HG03066 (cell line): ENCODE data around the gene PPDPF.
"Not testable (repeated sequence)": the region's sequence is repeated elsewhere in the genome, so short reads cannot be mapped to it uniquely, and the experiment has no call there.

Source experiments
- ATAC-seq: cut with Tn5 transposase; IDR thresholded peaks from one replicate; pipeline ENCODE4 v1.9.1; 2021; ENCODE audit warnings: low read depth; ENCODE audit not compliant: unreplicated experiment

Gene PPDPF

DNA sequence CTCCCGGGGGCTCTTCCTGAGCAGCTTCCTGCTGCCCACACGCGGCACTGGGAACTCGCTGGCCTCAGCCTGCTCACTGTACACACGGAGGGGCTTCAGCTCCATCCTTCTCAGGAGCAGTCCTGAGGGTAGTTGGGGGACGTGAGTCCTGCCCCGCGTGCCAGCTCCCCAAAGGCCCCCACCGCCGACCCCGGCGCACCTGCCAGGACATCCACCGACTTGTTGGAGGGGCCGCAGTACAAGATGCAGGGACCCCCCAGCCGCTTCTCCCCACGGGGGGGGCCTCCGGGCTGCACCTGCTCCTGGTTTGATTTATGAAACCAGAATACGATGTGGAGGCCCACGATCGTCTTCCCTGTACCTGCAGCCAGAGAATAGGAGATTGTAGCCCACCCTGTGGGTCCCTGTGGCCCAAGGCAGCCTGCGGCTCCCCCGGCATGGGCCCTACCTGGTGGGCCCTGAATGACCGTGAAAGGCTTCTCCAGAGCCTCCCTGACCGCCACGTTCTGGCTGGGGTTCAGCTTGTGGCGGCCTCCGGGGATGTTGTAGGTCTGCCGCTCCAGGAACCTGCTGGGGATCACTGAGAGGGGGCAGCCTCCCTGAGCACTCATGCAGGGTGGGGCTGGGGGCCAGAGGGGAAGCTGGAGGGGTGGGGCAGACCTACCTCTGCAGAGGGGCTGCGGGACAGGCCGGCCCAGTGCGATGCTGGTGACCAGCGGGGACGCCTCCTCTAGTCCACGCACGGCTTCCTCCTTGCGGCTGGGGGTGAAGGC, 41.2 kb downstream of the PPDPF start:
- no peak for ATAC-seq

DNA sequence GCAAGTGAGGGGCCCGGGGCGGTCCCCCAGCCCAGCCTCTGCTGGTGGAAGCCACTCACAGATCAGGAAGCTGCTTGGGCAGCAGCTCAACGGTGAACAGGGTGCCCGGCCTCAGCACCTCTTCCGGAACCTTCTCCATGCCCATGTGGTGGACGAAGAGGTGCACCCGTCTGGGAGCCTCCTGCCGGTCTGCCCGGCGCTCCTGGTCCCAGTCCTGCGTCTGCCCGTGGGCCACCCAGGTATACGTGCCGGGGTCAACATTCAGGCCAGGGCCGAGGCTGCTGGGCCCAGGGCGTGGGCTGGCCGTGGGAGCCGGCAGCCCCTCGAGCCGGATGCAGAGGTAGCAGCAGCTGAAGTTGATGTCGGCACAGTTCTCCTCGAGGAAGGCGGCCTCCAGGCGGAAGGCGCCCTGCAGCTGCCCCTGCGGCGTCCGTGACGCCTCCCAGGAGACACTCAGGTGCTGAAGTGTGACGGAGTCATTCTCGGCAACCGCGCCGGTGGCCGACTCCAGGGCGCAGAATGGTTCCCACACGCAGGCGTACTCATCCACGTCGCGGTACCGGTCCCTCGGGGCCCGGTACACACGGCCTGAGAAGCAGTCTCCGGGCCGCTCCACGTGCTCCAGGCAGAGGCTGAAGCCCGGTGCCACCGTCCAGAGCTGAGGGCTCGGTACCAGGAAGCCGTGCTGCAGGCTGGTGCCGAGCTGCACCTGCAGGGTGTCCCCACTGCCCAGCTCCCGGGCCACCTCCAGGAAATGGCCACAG, 42.1 kb downstream of the PPDPF start:
- ATAC-seq: no peak

DNA sequence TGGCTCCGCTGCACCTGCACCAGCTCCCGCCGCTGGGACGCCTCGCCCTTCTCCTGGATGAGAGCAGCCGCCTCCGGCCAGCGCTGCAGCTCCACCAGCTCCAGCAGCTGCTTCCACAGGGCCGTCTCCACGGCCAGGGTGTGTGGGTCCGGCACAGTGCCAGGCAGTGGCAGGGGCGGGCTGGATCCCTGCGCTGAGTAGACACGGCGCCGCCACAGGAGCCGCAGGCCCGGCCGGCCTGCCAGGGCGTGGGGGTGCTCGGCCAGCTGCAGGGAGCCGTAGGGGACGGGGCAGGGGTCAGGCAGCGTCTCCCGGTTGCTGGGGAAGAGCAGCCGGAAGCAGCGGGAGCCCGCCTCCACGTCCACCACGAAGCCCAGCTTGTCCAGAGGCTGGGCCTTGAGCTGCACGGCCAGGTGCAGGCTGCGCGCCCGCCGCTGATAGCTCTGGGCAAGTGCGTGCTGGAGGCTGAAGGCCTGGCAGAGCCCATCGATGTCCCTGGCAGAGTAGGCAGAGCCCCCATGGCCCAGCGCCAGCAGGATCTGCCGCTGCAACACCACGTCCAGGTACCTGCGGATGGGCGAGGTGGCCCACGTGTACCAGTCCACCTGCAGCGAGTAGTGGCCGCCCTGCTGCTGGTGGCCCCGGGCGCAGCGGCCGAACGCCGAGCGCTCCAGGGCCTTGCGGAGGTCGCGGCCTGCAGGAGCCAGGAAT, 42.8 kb downstream of the PPDPF start:
- no peak for ATAC-seq

DNA sequence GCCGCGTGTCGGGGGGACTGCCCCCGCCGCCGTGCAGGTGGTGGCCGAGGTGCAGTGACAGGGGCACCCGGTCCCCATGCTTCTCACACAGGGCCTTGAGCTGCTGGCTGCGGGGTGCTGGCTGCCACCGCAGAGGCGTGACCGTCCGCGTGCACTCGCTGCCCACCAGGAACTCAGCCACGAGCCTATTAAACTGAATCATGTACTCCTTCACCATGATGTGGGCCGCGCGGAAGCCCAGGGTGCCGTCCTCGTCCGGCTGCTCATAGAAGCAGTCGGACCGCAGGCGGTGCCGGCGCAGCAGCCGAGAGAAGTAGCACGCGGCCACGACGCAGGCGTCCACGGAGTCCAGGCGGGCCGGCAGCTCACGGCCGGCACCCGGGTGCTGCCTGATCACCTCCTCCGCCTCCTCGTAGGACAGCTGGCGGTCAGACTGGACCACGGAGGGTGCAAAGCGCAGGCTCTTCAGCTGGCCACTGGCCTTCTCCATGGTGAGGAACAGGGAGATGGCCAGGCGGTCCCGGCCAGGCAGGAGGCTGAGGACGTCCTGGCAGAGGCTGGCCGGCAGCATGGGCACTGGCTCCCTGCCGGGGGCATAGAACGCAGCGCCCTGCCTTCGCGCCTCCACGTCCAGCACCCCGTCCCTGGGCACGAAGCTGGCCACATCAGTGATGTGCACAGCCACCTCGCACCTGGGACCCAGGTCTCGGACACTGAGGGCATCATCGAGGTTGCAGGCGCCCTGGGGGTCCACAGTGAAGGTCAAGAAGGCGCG, 43.7 kb downstream of the PPDPF start:
- no peak for ATAC-seq

DNA sequence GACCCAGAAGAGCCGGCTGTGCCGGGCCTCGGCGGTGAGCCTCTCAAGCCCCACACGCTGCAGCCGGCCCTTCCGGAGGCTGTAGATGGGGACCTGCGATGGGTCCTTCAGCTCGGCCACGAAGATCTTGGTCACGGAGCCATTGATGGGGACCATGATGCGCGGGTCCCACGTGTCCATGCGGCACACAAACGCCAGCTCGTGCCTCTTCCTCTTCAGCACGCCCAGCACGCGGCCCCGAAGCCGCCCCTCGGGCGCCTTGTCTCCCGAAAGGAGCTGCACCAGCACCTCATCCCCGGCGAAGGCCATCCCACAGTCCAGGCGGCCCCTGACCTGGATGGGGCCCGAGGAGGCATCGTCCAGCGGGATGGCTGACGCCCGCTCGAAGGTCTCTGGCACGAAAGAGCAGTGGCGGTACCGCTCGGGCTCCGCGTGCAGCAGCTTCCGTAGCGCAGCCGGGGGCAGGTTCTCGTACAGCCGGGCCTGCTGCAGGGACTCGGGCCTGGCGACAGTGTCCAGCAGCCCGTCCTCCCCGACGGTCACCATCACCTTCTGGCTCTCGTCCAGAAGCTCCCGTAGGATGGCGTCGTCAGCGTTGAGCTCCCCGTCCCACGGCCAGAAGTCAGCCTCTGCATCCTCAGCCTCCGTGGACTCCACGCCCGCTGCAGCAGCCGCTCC, 44.6 kb downstream of the PPDPF start:
- ATAC-seq: no peak

DNA sequence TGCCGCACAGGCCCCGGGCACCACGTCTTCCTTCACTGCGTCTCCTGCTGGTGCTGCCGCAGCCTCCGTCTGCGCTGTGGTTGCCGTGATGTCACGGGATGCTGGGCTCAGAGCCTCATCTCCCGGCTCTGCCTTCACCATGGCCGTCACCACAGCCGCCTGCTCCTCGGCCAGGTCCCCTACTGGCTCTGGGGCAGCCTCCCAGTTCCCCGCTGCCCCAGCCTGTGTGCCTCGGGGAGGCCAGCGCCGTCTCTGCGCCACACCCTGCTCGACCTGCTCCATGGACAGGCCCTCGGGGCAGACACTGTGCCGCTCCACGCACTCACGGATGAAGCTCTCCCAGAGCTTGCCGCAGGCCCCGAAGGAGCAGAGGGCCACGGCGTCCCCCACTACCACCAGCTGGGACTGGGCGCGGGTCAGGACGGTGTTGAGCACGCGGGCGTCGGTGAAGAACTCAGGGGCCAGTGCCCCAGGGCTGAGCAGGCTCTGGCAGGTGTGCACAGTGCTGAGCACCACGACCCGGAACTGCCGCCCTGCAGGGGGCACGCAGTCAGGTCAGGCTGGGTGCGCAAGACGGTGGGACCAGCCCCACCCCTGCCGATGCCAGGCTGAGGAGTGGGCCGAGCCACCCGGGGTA, 45.3 kb downstream of the PPDPF start:
- no peak for ATAC-seq

DNA sequence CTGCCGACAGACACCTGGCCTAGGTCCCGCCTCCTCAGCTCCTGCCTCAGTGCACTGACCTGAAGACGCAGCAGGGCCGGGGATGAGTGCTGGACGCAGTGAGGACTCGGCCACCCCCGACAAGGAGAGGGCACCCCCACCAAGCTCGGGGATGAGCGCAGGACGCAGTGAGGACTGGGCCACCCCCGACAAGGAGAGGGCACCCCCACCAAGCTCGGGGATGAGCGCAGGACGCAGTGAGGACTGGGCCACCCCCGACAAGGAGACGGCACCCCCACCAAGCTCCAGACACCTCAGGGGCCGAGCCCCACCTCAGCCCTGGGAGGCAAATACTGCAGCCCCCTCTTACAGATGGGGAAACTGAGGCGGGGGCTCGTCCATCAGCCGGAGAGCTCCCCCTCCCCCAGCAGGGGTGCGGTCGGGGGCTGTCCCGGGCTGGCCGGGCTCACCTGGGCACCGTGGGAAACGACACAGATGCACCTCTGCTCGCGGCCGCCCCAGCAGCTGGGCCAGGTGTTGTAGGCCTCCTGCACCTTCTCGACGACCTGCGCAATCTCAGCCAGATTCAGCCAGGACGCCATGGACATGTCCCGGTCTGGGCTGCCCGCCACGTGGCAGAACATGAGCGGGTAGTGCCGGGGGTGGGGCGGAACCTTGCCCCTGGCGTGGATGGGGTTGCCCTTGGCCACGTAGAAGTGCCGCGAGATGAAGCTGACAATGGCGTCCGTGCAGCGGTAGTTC, 46.0 kb downstream of the PPDPF start:
- no peak for ATAC-seq

DNA sequence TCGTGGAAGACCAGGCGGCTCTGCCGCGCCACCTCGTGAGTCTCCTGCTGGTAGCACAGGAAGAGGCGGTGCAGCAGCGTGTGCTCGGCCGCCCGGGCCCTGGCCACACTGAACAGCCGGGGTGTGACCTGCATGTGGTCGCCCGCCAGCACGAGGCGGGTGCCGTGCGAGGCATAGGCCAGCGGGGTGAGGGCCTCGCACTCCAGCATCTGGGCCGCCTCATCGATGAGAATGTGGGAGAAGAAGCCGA, 46.5 kb downstream of the PPDPF start:
- no peak for ATAC-seq

DNA sequence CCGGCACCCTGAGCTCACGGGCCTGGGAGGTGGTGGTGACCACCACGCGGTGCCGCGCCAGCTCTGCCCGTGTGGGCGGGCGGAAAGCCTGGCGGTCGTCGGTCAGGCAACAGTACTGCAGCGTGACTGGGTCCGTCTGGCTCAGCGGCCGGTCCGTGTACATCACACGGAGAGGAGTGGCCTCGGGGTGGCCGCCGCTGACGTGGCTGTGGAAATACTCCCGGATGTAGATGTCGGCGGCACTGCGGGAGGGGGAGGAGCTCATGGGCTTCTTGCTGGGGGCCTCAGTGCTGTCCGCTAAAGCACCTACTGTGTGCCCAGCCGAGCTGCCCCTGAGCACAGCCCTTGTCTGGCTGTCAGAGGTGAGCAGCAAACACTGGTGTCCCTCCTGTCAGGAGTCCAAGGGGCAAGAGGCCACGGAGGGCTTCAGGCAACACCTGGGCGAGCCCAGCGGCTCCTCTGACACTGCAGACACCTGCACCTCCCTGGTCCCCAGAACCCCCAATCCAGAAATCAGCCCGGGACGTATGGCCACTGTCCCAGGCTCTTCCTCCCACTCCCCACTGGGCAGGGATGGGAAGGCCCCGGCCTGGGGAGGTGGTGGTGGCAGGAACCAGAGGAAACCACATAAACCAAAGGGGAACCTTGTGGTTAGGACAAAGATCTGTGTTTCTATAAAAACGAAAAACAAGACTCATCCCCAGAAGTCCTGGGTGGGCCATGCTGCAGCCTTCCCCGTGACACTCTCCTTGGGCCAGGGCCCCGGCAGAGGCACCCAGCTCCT, 47.0 kb downstream of the PPDPF start:
- peak; percentile 72 for ATAC-seq

DNA sequence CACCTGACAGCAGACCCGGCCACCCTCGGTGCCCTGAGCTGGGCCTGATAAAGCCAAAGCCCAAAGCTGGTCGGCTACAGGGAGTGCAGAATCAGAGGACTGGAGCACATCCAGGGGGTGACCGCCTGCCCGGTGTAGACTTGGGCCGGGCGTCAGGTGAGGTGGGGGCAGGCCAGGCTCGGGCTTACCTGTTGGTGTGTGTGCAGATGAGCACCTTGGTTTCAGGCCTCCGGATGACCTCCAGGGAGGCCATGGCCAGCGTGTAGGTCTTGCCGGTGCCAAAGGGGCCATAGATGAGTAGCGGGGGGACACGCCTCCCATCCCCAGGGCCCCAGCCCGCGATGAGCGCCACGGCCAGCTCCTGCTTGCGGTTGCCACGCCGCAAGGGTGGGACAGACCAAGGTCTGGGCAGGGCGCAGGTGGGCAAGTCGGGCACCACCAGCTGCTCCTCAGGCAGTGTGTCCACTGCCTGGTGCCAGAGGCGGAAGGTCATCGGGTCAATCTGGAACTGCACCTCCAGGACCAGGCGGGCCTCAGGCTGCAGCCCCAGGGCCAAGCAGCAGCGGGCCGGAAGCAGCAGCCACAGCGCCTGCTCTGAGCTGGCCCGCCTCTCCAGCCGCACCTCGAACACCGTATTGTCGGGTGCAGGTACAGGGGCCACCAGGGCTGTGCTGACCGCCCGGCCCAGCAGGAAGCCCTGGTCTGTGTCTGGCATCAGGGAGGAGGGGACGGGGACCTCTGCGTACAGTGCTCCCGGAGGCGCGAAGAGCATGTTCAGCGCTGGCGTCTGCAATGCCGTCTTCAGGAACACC, 47.8 kb downstream of the PPDPF start:
- ATAC-seq: no peak

DNA sequence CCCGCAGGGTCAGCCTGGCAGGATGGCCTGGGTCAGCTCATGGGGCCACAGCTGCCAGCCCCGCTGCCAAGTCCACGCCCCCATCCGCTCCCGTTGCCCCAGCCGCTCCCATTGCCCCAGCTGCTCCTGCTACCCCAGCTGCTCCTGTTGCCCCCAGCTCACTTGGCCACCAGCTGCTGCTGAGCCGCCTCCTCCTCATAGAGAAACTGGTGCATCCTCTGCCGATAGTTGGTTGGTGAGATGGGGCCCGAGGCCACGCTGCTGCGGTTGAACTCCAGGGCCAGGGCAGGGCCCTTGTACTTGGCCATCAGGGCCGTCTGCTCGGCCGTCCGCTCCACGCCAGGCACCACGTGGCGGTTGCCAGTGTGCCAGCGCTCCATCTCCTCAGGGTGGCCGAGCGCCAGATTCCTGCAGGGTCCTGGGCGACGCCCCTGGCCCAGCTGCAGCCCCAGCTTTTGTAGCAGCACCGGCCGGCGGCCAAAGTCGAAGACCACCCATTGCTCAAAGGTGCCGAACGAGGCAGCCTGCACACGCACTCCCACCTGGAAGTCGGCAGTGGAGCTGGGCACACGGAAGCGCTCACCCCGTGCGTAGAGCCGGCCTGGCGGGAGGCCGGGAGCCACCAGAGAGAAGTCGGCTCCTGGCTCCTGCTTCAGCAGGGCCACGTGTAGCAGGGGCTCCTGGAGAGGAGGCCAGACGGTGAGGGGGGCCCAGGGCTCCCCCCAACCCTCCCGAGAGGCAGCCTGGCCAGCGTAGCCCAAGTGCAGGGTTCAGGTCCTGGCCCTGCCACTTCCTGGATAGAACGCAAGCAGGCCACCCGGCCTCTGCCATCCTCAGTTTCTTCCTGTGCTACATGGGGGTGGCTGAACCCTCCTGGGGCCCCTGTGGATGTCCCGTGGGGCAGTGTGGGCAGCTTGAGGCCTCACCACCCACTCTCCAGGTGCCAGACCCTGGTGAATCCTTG, 48.7 kb downstream of the PPDPF start:
- ATAC-seq: no peak

DNA sequence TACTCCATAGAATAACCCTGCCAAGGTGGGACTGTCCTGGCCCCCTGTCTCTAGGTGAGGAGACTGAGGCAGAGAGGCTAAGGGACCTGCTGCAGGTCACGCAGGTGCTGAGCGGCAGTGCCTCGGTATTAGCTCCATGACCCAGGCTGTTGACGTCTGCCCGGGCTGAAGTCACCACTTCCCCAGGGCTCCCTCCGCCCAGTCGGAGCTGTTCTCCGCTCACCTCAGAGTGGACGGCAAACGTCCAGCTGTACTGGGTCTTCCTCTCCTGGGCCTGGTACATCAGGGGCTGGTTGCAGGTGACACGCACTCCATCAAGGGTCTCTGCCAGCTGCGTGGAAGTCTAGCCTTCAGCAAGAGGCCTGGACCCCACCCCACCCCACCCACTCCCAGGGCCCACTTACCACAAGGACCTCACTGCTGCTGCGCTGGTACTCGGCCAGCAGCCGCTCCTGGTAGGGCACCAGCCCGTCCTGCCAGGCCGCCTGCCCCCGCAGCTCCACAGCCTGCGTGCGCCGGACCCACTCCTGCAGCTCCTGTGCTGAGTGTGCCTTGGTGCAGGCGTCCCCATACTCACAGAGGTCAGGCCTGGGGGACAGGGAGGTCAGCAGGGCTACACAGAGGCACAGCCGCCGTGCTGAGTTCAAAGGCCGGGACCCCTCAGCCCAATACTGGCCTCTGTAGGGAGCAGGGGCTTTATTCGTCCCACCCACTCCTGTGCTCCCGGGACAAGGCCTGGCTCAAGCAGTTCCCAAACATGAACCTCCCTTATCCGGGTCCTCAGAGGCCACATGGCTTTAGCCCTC, 49.9 kb downstream of the PPDPF start:
- no peak for ATAC-seq

DNA sequence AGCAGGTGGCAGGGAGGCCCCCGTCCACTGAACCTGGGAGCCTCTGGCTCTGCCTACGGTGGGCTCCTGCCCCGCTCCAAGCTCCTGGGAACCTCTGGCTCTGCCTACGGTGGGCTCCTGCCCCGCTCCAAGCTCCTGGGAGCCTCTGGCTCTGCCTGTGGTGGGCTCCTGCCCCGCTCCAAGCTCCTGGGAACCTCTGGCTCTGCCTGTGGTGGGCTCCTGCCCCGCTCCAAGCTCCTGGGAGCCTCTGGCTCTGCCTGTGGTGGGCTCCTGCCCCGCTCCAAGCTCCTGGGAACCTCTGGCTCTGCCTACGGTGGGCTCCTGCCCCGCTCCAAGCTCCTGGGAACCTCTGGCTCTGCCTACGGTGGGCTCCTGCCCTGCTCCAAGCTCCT, 50.5 kb downstream of the PPDPF start:
- not testable (repeated sequence) for ATAC-seq
